HG02943 (cell line): Measurements from ENCODE around the gene OR2L2.
"Not testable (repeated sequence)": the region's sequence is repeated elsewhere in the genome, so short reads cannot be mapped to it uniquely, and the experiment has no call there.

Experiments
- ATAC-seq: cut with Tn5 transposase; IDR thresholded peaks from one replicate; pipeline ENCODE4 v1.9.1; 2021; ENCODE audit warnings: mild to moderate bottlenecking, low read depth, moderate library complexity; ENCODE audit not compliant: unreplicated experiment

The OR2L2 gene, protein sequence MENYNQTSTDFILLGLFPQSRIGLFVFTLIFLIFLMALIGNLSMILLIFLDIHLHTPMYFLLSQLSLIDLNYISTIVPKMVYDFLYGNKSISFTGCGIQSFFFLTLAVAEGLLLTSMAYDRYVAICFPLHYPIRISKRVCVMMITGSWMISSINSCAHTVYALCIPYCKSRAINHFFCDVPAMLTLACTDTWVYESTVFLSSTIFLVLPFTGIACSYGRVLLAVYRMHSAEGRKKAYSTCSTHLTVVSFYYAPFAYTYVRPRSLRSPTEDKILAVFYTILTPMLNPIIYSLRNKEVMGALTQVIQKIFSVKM

GRCh38 chr1:248029770-248030169 lies at the start of gene OR2L2:
OR2L2 (plus strand) TSS chr1:248030070; CDS start chr1:248038268, 8,198 bp downstream.
- ATAC-seq = no peak

DNA sequence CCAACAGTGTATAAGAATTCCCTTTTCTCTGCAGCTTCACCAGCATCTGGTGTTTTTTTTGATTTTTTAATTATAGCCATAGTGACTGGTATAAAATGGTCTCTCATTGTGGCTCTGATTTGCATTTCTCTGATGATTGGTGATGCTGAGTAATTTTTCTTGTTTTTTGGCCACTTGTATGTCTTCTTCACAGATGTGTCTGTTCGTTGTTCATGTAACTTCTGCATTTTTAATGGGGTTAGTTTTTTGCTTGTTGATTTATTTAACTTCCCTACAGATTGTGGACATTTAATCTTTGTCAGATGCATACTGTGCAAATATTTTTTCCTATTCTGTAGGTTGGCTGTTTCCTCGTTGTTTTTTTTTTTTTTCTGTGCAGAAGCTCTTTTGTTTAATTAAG lies 36.9 kb upstream of the OR2L2 start:
- ATAC-seq = no peak

- ATAC-seq = no peak
These were observed 31.1 kb upstream of the OR2L2 start for GRCh38 chr1:247998811-247999210.

- ATAC-seq = no peak
These were observed 29.7 kb upstream of the OR2L2 start for GRCh38 chr1:248000169-248000568.

DNA sequence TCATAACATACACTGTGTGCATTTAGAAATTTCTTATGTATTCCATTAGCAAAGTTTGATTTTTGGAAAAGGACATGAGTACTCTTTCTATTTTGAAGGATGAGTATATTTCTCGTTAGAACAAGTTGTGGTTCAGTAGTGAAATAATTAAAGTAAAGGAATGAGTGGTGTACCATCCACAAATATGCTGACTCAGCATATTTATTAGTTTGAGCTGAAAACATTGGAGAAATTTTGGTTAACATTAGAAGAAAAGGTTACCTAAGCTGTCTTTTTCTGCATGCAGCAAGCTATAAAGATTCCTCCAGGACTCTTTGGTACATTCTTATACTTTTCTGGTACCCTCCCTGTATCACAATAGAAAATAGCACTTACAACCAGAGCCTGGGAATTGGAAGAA lies 22.1 kb upstream of the OR2L2 start:
- ATAC-seq = no peak

DNA sequence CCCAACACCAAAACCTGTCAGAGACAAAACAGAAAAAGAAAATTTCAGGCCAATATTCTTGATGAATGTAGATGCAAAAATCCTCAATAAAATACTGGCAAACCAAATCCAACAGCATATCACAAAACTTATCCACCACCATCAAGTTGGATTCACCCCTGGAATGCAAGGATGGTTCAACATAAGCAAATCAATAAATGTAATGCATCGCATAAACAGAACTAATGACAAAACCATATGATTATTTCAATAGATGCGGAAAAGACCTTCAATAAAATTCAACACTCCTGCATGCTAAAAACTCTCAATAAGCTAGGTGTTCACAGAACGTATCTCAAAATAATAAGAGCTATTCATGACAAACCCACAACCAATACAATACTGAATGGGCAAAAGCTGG lies 20.2 kb upstream of the OR2L2 start:
- no peak for ATAC-seq

DNA sequence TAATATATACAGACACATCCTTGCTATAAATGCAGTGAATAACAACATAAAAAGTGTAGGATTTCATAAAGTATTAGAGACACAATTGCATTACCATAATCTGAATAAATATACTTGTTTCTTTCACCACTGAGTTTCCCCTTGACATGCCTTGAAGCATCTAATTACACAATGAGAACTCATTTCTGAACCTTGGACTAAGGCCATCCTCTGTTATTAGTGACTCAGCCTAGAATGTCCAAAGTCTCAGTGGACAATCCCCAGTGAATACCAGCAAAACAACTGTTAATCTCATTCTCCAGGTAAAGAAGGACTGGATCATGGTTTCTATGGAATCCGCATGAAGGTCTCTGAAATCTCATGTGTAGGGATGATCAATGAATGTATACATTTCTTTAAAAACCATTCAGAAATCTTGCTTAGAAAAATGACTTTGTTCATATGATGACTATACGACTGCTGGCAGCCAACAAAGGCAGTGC lies 16.6 kb upstream of the OR2L2 start, which contains the start of gene OR2L5:
Gene OR2L5 (plus strand): TSS at position 432 of the 482 bp plus-strand sequence. CDS start 8,288 bp downstream, outside the sequence.
- no peak for ATAC-seq

DNA sequence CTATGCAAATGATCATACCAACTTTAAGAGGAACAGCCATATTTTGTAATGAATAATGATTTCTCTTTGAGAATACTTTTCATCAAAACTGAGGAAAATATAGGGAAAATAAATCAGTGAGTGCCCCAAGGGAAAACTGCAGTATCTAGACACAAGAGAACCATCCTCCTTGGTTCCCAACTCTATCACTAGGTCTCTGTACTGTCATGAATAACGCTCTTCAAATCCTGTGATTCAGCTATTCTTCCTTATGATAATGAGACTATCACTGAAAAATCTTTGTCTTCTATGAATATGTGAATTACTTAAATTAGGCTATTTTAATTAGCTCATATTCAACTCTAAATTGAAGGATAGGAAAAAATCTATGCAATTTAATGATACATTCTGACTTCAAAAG lies 14.1 kb upstream of the OR2L2 start:
- ATAC-seq = no peak

DNA sequence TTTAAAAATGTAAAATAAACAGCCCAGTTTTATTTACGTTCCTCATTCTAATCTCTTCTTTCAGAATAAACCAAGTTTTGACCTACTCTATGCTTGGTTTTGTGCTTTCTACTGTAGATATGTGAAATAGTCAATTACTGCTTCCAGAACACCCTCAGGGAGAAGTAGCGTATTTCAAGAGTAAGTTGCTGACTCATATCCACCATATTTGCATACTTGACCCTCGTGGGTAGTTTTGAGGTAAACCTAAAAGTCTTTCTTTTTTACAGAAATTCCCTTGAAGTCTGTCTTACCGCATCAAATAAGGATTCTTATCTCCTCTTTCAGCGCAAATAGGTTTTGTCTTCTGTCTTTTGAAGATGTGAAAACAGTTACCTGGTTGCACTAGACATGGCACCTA lies 15.3 kb downstream of the OR2L2 start:
- ATAC-seq = no peak

- no peak for ATAC-seq
These were observed 16.7 kb downstream of the OR2L2 start, which contains the start of gene OR2L3 for GRCh38 chr1:248046536-248046935. OR2L3 (plus strand) TSS chr1:248046836; CDS start chr1:248060682, 13,846 bp downstream.

- ATAC-seq = no peak
These were observed 17.1 kb downstream of the OR2L2 start for GRCh38 chr1:248047008-248047407.

DNA sequence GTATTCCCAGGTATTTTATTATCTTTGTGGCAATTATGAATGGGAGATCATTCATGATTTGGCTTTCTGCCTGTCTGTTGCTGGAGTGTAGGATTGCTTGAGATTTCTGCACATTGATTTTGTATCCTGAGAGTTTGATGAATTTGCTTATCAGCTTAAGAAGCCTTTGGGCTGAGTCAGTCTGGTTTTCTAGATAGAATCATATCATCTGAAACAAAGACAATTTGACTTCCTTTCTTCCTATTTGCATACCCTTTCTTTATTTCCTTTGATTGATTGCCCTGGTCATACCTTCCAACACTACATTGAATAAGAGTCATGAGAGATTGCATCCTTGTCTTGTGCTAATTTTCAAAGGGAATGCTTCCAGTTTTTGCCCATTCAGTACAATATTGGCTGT lies 24.8 kb downstream of the OR2L2 start:
- no peak for ATAC-seq

GRCh38 chr1:248055261-248055660 lies 25.4 kb downstream of the OR2L2 start:
- no peak for ATAC-seq

- ATAC-seq = no peak
These were observed 35.2 kb downstream of the OR2L2 start for GRCh38 chr1:248065071-248065470.

- no peak for ATAC-seq
These were observed 35.7 kb downstream of the OR2L2 start for GRCh38 chr1:248065604-248066003.

- ATAC-seq = not testable (repeated sequence)
These were observed 54.0 kb downstream of the OR2L2 start for GRCh38 chr1:248083864-248084263.
